SU-DHL-6 (cell line): ENCODE results near the gene KLRF1.

Experiments used
- EZH2phosphoT487 ChIP-seq: fragments of 200-600 bp; sonication (generic), shearing (Covaris generic); conservative IDR thresholded peaks from 2 replicates; pipeline ENCODE4 v1.6.1; 2018; ENCODE audit warnings: mild to moderate bottlenecking, antibody characterized with exemption, low read length, moderate library complexity, mixed read lengths
- TF ChIP-seq, protein P1 (sequence below): fragments of 200-600 bp; sonication (generic); IDR thresholded peaks from one replicate; pipeline ENCODE4 v1.5.1; 2017; ENCODE audit warnings: antibody characterized with exemption, mild to moderate bottlenecking, low read length, moderate library complexity; ENCODE audit not compliant: insufficient read depth, poor library complexity, severe bottlenecking

DNA sequence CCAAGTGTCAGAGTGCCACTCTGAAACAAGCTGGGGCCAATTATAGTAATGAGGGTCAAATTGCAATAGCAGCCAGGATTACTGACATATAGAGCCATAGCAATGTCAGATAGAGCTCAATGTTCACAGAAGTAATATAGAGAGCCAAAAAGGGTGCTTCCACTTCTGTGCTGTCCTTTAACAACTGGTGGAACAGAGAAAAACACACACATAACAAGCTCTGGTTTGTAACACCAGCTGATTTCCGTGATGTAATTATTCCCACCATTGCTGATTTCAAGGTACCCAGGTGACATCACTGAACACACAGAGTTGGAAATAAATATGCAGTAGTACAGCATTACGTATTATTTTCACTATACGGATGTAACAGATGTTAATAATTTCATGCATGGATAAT is 44.9 kb downstream of the KLRF1 start:
- TF ChIP-seq, protein P1, sequence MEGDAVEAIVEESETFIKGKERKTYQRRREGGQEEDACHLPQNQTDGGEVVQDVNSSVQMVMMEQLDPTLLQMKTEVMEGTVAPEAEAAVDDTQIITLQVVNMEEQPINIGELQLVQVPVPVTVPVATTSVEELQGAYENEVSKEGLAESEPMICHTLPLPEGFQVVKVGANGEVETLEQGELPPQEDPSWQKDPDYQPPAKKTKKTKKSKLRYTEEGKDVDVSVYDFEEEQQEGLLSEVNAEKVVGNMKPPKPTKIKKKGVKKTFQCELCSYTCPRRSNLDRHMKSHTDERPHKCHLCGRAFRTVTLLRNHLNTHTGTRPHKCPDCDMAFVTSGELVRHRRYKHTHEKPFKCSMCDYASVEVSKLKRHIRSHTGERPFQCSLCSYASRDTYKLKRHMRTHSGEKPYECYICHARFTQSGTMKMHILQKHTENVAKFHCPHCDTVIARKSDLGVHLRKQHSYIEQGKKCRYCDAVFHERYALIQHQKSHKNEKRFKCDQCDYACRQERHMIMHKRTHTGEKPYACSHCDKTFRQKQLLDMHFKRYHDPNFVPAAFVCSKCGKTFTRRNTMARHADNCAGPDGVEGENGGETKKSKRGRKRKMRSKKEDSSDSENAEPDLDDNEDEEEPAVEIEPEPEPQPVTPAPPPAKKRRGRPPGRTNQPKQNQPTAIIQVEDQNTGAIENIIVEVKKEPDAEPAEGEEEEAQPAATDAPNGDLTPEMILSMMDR, result no peak
- TF ChIP-seq EZH2phosphoT487, result no peak
